Effector memory CD8-positive, alpha-beta T cell (primary cell): Measurements from ENCODE around the gene CALHM3.
A peak's percentile ranks its signal among the peaks of the same experiment; 100 is the strongest.

Source experiments
- ATAC-seq: fragments of 150-1000 bp; cut with Tn5 transposase; replicated peaks from 2 replicates; pipeline ENCODE4 v1.10.0; 2021; ENCODE audit warnings: mild to moderate bottlenecking, moderate library complexity
- DNase-seq, 3 experiments: peaks; one replicate each; pipeline ENCODE4 v3.0.0; 2021
- H3K27ac Mint-ChIP-seq, 2 donors: one replicate each; pipeline ENCODE4 v1.8.0; 2022; ENCODE audit warnings: mild to moderate bottlenecking in 2 of 2, mixed read lengths in 2 of 2, moderate library complexity in 2 of 2
- H3K27me3 Mint-ChIP-seq, 2 donors: one replicate each; pipeline ENCODE4 v1.8.0; 2022; ENCODE audit warnings: mixed read lengths in 2 of 2
- H3K36me3 Mint-ChIP-seq: one replicate; pipeline ENCODE4 v1.8.0; 2022; ENCODE audit warnings: mild to moderate bottlenecking, moderate library complexity, mixed read lengths; ENCODE audit not compliant: insufficient read depth
- H3K4me1 Mint-ChIP-seq, 2 donors: one replicate each; pipeline ENCODE4 v1.8.0; 2022; ENCODE audit warnings: low read depth in 2 of 2, mixed read lengths in 2 of 2
- H3K4me3 Mint-ChIP-seq, 2 donors: one replicate each; pipeline ENCODE4 v1.8.0; 2022; ENCODE audit warnings: mild to moderate bottlenecking in 2 of 2, mixed read lengths in 2 of 2, moderate library complexity in 2 of 2
- H3K9me3 Mint-ChIP-seq, 2 donors: one replicate each; pipeline ENCODE4 v1.8.0; 2022; ENCODE audit warnings: mixed read lengths in 2 of 2

CALHM3 gene

DNA sequence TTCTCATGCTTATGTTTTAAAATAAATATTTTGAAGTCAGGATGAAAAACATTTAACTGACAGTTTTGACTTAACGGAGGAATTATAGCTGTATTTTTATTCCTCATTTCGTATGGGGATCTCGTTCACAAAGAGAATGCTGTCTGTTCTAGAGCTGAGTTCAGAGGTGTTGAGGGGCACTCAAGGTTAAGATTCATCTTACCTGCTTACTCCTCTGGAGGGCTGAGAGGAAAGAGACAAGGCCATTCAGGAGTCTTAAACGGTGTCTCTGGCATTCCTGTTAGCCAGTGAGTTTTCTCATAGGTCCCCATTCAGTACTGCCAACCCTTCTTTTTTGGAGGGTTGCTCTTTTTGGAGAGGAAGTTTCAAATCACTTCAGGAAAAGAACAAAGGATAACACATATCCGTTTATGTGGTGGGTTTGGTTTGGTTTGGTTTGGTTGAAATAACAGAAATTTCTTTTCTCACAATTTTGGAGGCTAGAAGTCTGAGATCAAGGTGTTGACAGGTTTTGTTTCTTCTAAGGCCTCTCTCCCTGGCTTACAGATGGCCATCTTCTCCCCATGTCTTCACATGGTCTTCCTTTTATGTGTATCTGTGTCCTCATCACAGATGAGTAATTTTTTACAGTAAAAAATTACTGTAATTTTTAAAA lies 49.9 kb downstream of the CALHM3 start:
- H3K36me3 Mint-ChIP-seq: peaks cover 61% of the 10 kb centered on the region
- no peaks in the 10 kb centered on the region for H3K9me3 Mint-ChIP-seq
- peak overlapping the region in 1 of 2 donors; percentile 32 for H3K4me3 Mint-ChIP-seq
- ATAC-seq (peak; percentile 21), DNase-seq (no peak)
- H3K27ac Mint-ChIP-seq: peak overlapping the region; percentile 62 to 83
- H3K4me1 Mint-ChIP-seq: peaks cover 5% of the 10 kb centered on the region in 2 donors
- no peaks in the 10 kb centered on the region for H3K27me3 Mint-ChIP-seq

DNA sequence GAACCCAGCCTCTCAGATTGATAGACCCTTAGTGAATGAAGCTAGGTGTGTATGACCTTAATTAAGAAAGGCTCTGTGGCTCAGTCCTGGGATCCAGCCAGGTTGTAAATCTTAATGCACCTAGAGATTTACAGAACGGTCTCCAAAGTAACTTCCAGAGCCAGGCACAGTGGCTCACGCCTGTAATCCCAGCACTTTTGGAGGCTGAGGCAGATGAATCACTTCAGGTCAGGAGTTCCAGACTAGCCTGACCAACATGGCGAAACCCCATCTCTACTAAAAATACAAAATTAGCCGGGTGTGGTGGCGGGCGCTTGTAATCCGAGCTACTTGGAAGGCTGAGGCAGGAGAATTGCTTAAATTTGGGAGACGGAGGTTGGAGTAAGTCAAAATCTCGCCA lies 51.2 kb downstream of the CALHM3 start:
- H3K9me3 Mint-ChIP-seq: no peaks in the 10 kb centered on the region
- no peak for ATAC-seq
- H3K36me3 Mint-ChIP-seq: peaks cover 65% of the 10 kb centered on the region
- H3K27me3 Mint-ChIP-seq: no peaks in the 10 kb centered on the region
- H3K4me3 Mint-ChIP-seq: no peak overlapping the region
- peaks cover 4 to 5% of the 10 kb centered on the region in 2 donors for H3K4me1 Mint-ChIP-seq
- DNase-seq: no peak
- H3K27ac Mint-ChIP-seq: no peak overlapping the region

DNA sequence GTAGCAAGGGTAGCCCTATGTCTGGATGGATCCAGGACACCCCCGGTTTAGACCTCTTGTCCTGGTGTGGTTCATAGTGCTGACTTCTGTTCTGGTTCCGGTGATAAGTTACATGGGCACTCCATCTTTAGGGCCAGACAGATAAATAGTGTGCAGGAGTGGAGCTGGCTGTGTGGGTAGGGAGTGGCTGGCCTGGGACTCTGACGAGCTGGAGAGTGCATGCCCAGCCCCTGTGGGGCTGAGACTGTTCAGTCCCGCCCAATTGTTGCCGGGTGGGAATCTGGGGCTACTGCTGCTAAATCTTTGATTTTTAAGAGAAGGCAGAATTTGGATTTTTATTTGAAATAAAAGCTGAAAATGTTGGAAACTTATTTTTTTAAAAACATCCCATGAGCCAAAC lies 55.3 kb downstream of the CALHM3 start:
- Mint-ChIP-seq H3K36me3 (peaks cover 81% of the 10 kb centered on the region), H3K4me1 (peaks cover 0 to 3% of the 10 kb centered on the region in 2 donors), H3K4me3 (no peak overlapping the region), H3K27ac (no peak overlapping the region), H3K9me3 (no peaks in the 10 kb centered on the region), H3K27me3 (no peaks in the 10 kb centered on the region)
- no peak for ATAC-seq
- no peak for DNase-seq
